Midbrain (tissue), 1 donor: ENCODE data around the gene KCNK7.
"Not testable (repeated sequence)": the region's sequence is repeated elsewhere in the genome, so short reads cannot be mapped to it uniquely, and the experiment has no call there.

Experiments used
- DNase-seq: peaks from one replicate; lab custom pipeline; 2025; lab: John Stamatoyannopoulos, UW

KCNK7 gene, protein sequence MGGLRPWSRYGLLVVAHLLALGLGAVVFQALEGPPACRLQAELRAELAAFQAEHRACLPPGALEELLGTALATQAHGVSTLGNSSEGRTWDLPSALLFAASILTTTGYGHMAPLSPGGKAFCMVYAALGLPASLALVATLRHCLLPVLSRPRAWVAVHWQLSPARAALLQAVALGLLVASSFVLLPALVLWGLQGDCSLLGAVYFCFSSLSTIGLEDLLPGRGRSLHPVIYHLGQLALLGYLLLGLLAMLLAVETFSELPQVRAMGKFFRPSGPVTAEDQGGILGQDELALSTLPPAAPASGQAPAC

DNA sequence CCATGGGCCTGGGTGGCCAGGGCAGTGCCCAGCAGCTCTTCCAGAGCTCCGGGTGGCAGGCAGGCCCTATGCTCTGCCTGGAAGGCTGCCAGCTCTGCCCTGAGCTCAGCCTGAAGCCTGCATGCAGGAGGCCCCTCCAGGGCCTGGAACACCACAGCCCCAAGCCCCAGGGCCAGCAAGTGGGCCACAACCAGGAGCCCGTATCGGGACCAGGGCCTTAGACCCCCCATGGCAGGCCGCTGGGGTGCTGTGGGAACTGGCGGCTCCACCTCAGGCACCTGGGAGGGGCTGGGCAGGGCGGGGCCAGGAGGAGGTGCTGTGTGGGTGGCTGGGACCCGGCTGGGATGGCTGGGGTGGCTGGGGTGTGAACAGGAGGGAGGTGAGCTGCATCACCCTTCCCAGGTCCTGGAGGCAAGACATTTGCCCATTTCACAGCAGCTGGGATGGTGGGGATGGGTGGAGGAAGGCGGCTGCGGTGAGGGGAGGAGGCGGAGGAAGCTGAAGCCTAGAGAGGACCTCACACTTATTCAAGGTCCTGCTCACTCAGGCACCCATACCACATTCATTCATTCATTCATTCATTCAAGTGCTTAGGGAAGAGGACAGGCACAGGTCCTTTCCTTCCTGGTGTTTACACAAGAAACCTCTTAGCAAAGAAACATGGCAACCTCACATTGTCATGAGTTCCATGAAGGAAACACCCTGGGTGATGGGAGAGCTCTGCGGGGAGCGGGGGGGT, at the start of gene KCNK7:
Gene KCNK7 (minus strand): TSS at position 258 of the 739 bp plus-strand sequence. CDS start 28 bp downstream, at position 230.
- no peak for DNase-seq

DNA sequence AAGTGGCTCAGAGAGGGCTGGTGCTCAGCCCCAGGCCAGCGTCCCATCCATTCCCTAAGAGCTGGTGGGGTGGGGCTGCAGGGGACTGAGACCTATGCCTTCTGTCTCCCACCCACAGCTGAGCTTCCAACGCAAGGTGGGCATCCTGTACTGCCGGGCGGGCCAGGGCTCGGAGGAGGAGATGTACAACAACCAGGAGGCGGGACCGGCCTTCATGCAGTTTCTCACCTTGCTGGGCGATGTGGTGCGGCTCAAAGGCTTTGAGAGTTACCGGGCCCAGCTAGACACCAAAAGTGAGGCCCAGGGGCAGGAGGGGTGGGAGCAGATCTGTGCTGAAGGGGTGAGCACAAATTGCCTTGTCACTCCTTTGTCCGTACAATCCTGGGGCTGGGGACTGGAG, 49.2 kb upstream of the KCNK7 start:
- no peak for DNase-seq

DNA sequence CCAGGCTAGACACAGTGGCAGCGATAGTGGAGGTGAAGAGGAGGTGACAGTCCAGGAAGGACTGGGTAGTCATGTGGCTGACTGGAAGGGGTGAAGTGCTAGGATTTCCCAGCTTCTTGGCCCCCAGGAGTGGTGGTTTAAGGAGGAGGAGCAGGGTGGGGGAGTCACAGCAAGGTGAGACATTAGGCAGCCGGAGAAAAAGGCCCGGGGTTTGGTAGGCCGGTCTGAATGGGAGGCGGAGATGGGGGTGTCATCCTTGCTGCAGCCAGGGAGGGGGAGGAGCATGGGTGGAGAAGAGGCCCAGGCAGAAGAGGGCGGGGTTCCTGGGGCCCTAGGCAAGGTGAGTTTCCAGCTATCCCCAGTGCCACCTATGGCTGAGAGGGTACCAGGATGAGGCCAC, 48.4 kb upstream of the KCNK7 start:
- DNase-seq: no peak

DNA sequence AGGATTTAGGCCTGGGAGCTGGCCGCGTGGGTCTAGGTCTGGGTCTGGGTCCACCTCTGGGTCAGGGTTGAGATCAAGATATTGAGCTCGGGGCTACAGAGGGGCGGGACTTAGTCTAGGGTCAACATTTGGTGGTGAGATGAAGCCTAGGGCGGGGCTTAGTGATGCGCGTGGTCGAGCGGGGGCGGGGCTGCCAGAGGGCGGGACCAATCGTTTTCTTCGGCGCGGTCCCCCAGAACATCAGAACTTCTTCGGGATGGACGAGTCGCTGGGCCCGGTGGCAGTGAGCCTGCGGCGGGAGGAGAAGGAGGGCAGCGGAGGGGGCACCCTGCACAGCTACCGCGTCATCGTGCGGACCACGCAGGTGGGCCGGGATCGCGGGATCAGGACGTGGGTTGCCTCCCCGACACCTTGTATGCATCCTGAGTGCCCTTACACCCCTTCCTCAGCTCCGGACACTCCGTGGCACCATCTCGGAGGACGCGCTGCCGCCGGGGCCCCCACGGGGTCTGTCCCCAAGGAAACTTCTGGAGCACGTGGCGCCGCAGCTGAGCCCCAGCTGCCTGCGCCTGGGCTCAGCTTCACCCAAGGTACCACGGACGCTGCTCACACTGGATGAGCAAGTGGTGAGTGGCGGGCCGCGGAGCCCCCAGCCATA, 46.5 kb upstream of the KCNK7 start:
- DNase-seq: no peak

DNA sequence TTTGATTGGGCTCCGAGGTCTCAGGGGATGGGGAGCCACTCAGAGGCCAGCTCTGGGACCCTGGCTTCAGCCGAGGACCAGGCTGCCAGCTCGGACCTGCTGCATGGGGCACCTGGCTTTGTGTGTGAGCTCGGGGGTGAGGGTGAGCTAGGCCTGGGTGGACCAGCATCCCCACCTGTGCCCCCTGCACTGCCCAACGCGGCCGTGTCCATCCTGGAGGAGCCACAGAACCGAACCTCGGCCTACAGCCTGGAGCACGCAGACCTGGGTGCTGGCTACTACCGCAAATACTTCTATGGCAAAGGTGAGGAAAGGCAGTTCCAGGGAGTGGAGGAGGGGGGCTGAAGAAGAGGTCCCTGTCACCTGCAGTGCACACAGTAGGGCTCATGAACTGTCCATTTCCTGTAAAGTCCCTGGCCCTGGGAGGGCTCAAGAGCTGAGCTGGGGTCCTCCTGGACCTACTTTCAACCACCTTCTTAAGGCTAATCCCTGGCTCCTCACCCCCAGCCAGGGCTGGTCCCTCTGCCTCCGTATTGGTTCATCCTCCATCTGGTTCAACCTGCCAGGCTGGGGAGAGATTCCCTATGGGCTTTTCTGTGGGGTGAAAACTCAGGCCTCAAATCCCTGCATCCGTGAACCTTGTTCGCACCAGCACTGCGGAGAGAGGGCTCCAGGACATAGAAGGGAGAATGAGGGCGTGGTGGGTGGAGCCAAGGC, 45.9 kb upstream of the KCNK7 start:
- no peak for DNase-seq

DNA sequence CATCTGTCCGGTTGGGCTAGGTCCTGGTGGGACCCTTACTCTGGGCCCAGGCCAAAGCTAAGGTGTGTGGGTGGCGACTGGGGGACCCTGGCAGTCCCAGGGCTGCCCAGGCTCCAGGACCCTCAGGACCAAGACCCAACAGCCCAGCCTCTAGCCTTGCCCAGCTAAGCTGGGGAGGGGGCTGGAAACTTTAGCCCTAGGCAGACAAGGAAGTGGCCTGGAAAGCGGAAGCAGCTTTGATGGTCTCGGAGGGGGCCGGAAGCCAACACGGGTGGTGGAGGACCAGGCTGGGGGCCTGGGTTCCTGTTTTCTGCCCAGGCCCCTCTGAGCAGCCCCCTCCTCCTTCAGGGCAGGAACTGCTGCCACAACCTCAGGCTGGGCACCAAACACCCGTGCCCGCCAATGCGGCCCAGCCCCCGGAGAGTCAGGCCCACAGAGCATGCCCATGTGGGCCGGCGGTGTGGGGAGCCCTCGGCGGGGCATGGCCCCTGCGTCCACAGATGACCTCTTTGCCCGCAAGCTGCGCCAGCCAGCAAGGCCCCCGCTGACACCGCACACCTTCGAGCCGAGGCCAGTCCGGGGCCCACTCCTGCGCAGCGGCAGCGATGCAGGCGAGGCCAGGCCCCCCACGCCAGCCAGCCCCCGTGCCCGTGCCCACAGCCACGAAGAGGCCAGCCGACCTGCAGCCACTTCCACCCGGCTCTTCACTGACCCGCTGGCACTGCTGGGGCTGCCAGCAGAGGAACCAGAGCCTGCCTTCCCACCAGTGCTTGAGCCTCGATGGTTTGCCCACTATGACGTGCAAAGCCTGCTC, 45.1 kb upstream of the KCNK7 start:
- peak; percentile 40 for DNase-seq

DNA sequence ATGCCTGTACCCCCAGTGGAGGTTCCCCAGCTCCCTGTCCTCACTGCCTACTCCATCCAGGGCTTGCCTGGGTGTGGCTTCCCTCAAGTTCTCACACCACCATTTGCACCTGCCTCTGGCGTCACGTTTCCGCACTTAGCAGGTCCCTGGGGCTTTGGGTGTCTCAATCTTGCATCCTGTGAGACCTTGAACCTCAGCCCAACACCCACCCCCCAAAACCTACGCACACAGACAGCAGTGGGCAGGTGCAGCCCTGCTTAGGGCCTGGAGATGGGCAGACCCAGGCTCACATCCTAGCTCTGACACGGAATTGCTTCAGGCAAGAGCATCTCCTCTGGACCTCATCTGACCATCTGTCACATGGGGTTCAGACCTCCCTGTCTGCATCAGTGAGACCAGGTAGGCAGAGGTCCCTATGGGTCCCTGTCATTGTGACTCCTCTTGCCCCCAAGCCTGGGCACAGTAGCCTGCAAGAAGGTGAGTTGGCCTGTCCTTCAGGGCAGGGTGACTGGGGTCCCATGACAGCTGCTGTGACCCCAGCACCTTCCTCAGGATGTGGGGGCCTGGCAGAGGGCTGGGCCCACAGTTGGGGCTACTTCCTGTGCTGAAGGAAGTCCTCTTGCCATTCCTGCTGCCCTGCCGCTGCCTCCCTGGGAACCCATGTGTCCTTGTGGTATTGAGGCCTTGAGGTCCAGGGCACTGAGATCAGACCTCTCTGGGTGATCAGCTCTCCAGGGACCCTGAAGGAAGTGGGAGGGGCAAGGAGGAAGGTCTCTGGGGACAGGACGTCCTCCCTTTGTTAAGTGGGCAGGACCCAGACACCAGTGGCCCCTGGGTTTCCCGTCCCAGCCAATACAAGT, 44.3 kb upstream of the KCNK7 start:
- peak; percentile 10 for DNase-seq

DNA sequence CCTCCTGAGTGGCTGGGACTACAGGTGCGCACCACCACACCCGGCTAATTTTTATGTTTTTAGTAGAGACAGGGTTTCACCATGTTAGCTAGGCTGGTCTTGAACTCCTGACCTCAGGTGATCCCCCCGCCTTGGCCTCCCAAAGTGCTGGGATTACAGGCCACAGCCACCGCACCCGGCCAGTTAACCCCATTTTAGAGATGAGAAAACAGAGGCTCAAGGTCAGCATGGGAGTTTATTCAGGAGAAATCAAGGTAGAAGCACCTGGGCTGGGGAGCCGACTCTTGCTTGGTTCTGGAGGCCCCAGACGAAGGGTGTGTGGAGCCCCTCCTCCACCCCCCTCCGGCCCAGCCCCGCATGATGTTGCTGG, 43.6 kb upstream of the KCNK7 start:
- DNase-seq: not testable (repeated sequence)

DNA sequence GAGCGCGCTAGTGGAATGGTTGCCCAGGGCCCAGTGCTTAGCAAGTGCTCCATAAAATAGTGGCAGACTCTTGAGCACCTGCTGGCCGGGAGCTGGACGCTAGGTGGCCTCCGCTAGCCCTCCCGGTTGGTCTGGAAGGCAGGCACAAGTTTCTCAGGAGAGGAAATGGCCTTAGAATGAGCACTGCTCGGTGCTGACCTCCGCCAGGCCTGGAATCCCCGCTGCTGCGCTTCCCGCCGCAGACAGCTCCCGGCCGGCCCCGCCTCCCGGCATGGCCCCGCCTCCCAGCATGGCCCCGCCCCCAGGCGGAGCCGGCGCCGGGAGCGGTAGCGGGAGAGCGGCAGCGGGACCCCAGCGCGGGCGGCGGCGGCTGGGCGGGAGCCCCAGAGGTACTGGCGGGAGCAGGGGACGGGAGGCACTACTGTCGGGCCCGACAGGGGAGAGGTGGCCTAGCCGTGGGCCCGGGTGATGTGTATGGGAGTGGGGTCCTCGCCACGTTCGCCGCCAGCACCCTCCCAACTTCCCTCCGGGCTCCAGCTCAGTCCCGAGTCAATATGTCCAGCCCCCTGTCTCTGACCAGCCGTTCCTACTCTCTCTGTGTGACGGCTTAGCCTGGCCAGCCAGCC, 42.3 kb upstream of the KCNK7 start, which contains the start of gene SIPA1:
Gene SIPA1 (plus strand): TSS at position 308 of the 626 bp plus-strand sequence. CDS start 2,821 bp downstream, outside the sequence.
- peak; percentile 79 for DNase-seq

DNA sequence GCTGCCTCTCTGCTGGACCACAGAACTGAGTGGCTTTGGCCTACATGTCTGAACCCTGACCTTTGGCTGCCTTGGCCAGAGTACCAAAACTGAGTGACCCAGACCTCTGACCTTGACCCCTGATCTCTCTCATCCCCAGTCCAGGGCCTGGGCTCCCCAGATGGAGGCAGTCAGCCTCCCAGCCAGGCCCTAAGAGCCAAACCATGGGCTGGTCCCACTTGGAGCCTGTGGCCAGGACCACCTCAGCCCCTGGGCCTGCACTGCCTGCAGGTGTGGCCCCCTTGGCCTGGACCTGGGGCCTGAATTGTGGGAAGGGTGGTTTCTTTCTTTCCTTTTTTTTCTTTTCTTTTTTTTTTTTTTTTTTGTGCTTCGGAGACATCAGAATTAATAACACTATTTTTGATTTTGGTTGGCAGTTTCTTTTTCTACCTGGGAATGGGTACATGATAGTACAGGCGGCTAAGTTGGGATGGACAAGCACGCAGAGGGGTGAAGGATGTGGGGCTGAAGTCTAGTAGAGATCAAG, 41.5 kb upstream of the KCNK7 start:
- no peak for DNase-seq

DNA sequence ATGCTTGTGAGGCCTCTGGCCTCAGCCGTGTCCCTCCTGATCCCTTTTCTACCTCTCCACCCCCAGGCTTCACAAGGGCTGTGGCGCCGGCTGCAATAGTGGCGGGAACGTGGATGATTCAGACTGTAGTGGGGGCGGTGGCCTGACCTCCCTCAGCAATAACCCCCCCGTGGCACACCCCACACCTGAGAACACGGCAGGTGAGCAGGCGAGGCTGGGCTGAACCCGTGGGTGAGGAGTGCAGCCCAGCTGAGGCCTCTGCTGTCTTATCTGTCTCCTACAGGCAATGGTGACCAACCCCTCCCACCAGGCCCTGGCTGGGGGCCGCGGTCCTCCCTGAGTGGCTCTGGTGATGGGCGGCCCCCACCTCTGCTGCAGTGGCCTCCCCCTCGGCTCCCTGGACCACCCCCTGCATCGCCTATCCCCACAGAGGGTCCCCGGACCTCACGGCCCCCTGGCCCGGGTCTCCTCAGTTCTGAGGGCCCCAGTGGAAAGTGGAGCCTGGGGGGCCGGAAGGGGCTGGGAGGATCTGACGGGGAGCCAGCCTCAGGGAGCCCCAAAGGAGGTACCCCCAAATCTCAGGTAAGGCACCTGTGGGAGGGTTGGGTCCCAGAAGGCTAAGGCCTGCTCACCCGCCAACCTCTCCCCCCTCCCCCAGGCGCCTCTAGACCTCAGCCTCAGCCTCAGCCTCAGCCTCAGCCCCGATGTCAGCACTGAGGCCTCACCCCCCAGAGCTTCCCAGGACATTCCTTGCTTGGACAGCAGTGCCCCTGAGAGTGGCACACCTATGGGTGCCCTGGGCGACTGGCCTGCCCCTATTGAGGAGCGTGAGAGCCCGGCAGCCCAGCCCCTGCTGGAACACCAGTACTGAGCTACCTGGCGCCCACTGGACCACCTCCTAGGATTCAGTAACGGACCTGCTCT, 40.8 kb upstream of the KCNK7 start:
- no peak for DNase-seq

DNA sequence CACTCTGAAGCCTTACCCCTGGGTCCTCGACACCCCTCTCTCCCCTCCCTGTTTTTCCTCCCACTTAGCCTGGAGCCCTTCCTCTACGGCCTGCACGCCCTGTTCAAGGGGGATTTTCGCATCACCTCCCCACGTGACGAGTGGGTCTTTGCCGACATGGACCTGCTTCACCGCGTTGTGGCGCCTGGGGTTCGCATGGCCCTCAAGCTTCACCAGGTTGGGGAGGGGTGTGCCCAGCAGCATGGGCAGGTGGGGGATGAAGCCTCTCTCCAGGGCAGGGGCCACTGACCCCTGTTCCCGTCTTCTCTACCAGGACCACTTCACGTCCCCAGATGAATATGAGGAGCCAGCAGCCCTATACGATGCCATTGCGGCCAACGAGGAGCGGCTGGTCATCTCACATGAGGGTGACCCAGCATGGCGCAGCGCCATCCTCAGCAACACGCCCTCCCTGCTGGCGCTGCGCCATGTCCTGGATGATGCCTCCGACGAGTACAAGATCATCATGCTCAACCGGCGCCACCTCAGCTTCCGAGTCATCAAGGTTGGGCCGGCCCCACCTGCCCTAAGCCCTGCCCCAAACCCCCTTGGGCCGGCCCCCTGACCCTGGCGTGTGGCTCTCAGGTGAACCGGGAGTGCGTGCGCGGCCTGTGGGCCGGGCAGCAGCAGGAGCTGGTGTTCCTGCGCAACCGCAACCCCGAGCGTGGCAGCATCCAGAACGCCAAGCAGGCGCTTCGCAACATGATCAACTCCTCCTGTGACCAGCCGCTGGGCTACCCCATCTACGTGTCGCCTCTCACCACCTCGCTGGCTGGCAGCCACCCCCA, 39.5 kb upstream of the KCNK7 start:
- no peak for DNase-seq

DNA sequence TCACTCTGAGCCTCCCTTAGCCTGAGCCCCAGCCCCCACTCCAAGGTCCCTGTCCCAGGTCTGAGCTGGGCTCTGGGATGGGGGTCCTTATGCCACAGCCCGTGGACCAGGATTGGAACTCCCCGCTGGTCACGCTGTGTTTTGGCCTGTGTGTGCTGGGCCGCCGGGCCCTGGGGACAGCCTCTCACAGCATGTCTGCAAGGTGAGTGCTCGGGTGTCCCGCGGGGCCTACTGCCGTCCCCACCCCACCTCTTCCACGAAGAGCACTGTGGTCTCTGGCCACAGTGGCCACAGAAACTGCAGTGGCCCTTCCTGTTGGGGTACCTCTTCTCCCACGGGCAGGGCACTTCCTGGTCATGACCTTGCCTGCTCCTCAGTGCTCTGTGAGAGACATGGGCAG, 38.8 kb upstream of the KCNK7 start:
- no peak for DNase-seq

DNA sequence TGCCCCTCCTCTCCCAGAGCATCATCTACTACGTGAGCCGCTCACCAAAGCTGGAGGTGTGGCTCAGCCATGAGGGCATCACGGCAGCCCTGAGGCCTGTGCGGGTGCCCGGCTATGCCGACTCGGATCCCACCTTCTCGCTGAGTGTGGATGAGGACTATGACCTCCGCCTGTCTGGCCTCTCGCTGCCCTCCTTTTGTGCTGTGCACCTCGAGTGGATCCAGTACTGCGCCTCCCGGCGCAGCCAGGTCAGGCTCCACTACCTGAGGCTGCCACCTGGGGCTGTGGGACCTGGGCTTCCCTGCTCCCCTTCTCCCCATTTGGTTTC, 38.5 kb upstream of the KCNK7 start:
- no peak for DNase-seq

DNA sequence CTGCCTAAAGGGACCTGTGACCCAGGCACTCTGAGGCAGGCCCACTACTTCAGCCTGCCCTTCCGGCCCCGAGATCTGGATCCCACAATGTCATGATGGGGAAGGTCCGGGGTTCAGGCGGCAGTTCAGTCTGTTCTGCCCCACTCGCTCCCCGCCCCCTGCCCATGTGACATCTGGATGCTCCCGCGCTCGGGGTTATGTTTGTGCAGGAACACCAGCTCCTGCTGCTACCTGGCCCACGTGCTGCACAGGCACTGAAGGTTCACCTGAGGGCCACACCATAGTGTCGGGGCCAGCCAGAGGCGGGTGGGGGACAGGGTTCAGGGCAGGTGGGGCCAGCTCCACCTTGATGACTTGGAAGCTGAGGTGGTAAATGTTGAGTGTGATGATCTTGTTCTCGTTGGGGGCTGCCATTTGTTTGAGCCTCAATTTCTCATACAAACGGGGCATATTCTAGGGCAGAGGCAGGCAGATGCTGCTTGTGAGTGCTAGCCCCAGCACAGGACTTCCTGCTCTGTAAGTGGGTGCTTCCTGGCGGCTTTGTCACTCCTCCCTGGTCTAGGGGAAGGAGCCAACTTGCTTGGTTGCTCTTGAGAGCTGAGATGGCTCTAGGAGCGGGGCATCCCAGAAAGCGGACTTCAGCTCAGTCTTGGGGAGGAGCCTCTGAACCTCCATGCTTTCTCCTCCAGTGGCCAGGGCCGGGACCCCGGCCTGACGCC, 37.9 kb upstream of the KCNK7 start:
- no peak for DNase-seq

DNA sequence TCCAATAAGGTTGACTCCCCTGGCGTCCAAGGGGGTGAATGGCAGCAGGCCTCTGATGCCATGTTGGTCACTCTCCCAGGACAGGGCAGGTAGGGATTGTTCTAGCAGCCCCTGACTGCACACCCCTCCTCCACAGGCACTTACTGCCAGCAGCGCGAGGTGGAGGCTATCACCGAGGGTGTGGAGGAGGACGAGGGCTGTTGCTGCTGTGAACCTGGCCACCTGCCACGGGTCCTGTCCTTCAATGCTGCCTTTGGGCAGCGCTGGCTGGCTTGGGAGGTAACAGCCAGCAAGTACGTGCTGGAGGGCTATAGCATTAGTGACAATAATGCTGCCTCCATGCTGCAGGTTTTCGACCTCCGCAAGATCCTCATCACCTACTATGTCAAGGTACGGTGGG, 34.6 kb upstream of the KCNK7 start:
- DNase-seq: no peak

DNA sequence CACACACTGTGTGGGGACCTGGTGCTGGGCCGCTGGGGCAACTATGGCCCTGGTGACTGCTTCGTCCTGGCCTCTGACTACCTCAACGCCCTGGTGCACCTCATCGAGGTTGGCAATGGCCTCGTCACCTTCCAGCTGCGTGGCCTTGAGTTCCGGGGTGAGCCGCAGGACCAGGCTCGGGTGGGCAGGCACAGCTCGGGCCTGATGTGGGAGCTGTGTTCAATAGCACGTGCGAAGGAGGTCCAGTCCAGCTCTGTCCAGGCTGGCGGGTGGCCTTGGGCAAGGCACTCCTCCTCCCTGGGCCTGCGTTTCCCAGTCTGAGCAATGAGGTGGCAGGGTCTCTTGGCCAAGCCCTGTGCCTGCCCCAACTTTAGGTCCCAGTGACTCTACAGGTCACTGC, 34.0 kb upstream of the KCNK7 start:
- no peak for DNase-seq
